ENCODE results near the gene NFE2L2. TPM values are rescaled to one million over a fixed set of nuclear protein-coding genes. Genes with fewer than 3 reads are reported as not detected.
A peak's percentile ranks its signal among the peaks of the same experiment; 100 is the strongest.
"Not testable (repeated sequence)": the region's sequence is repeated elsewhere in the genome, so short reads cannot be mapped to it uniquely, and the experiment has no call there.

Gene NFE2L2
- total RNA-seq, 1 donor from 2014 or later = 102 TPM

GRCh38 chr2:177195194-177195593 lies 69.3 kb downstream of the NFE2L2 start:
- no peak for DNase-seq (ENCODE audit: low spot score)

GRCh38 chr2:177193240-177193639 lies 71.3 kb downstream of the NFE2L2 start:
- no peak for DNase-seq (ENCODE audit: low spot score)

GRCh38 chr2:177192788-177193187 lies 71.7 kb downstream of the NFE2L2 start:
- DNase-seq (ENCODE audit: low spot score) = no peak

- DNase-seq (ENCODE audit: low spot score) = no peak
Measured at GRCh38 chr2:177190941-177191340, 73.6 kb downstream of the NFE2L2 start.

GRCh38 chr2:177188482-177189469 lies 75.8 kb downstream of the NFE2L2 start:
- no peak for DNase-seq (ENCODE audit: low spot score)

GRCh38 chr2:177187631-177188312 lies 76.8 kb downstream of the NFE2L2 start:
- DNase-seq (ENCODE audit: low spot score) = peak; percentile 48

GRCh38 chr2:177186038-177186437 lies 78.5 kb downstream of the NFE2L2 start:
- DNase-seq (ENCODE audit: low spot score) = not testable (repeated sequence)

- DNase-seq (ENCODE audit: low spot score) = no peak
Measured at GRCh38 chr2:177184606-177185005, 79.9 kb downstream of the NFE2L2 start.

GRCh38 chr2:177183860-177184259 lies 80.7 kb downstream of the NFE2L2 start:
- DNase-seq (ENCODE audit: low spot score) = no peak

Other genes starting within 250 kb of the NFE2L2 start
- gene HNRNPA3, start 51.9 kb downstream of the NFE2L2 start, total RNA-seq = 128 TPM
- 34.5 TPM for gene AGPS, start 128.0 kb upstream of the NFE2L2 start, total RNA-seq

Measured in mucosa of gallbladder (tissue), 1 donor.